IMR-90 (cell line): ENCODE measurements around the gene TMC1. TPM values are rescaled to one million over a fixed set of nuclear protein-coding genes. Genes with fewer than 3 reads are reported as not detected.

Experiments used
- ATAC-seq: fragments of 200-7000 bp; cut with Tn5 transposase; 2 replicates; pipeline ENCODE4 v1.9.1; 2020; ENCODE audit warnings: low read depth, mild to moderate bottlenecking, moderate library complexity
- BruUV-seq: library from RNA; stranded (reverse); fragments of 400-500 nt; replicated peaks from 2 replicates; lab custom pipeline; 2021; lab: Mats Ljungman, UMichigan
- CTCF ChIA-PET: fragments of 300-600 bp; formaldehyde crosslinking; extraction: SDS; loops from one replicate; lab custom pipeline; 2021; ENCODE audit warnings: antibody characterized with exemption; lab: Yijun Ruan, JAX
- POLR2A ChIA-PET: fragments of 300-600 bp; sonication (Branson Sonifier 250); formaldehyde crosslinking; loops from one replicate; lab custom pipeline; 2022; ENCODE audit warnings: antibody characterized with exemption; ENCODE audit not compliant: unreplicated experiment; lab: Charles Lee
- DNase-seq: peaks from one replicate; pipeline ENCODE4 v3.0.0; 2013
- H2AFZ ChIP-seq: replicated peaks from 2 replicates; pipeline ENCODE3; 2013; ENCODE audit warnings: low read length, mild to moderate bottlenecking; ENCODE audit not compliant: poor library complexity
- H2AK5ac ChIP-seq: 2 replicates; pipeline ENCODE4 v1.6.1; 2013; ENCODE audit warnings: low read depth, low read length, inconsistent platforms
- H2AK9ac ChIP-seq: replicated peaks from 2 replicates; pipeline ENCODE3; 2013; ENCODE audit warnings: mild to moderate bottlenecking, low read depth, low read length, moderate library complexity; ENCODE audit not compliant: poor library complexity
- H2BK120ac ChIP-seq: 2 replicates; pipeline ENCODE4 v1.6.1; 2013; ENCODE audit warnings: low read depth, low read length, inconsistent platforms
- H2BK15ac ChIP-seq: 3 replicates; pipeline ENCODE4 v1.6.1; 2013; ENCODE audit warnings: low read depth, low read length, inconsistent platforms
- H2BK20ac ChIP-seq: 2 replicates; pipeline ENCODE4 v1.6.1; 2013; ENCODE audit warnings: low read depth, mild to moderate bottlenecking, inconsistent platforms, low read length, moderate library complexity
- H2BK5ac ChIP-seq: 2 replicates; pipeline ENCODE4 v1.6.1; 2013; ENCODE audit warnings: mild to moderate bottlenecking, low read depth, low read length, inconsistent platforms; ENCODE audit not compliant: poor library complexity, severe bottlenecking
- H3K14ac ChIP-seq: replicated peaks from 2 replicates; pipeline ENCODE4 v1.6.1; 2013; ENCODE audit warnings: low read depth, low read length, inconsistent platforms
- H3K18ac ChIP-seq: 2 replicates; pipeline ENCODE4 v1.6.1; 2013; ENCODE audit warnings: low read depth, low read length, control low read depth
- H3K23ac ChIP-seq: 2 replicates; pipeline ENCODE4 v1.6.1; 2013; ENCODE audit warnings: low read depth, low read length, inconsistent platforms
- H3K27ac ChIP-seq: 2 replicates; pipeline ENCODE4 v1.5.1; 2013; ENCODE audit warnings: mild to moderate bottlenecking, control low read depth, low read length; ENCODE audit not compliant: insufficient read depth
- H3K27me3 ChIP-seq: 2 replicates; pipeline ENCODE4 v1.6.1; 2013; ENCODE audit warnings: low read length; ENCODE audit not compliant: control insufficient read depth, insufficient read depth
- H3K36me3 ChIP-seq: 2 replicates; pipeline ENCODE4 v1.6.1; 2013; ENCODE audit warnings: low read length, mixed read lengths; ENCODE audit not compliant: control insufficient read depth, insufficient read depth
- H3K4ac ChIP-seq: 2 replicates; pipeline ENCODE4 v1.6.1; 2013; ENCODE audit warnings: low read depth, low read length, inconsistent platforms
- H3K4me1 ChIP-seq: 2 replicates; pipeline ENCODE4 v1.6.1; 2013; ENCODE audit warnings: low read length, mixed read lengths; ENCODE audit not compliant: control insufficient read depth, insufficient read depth
- H3K4me2 ChIP-seq: 2 replicates; pipeline ENCODE4 v1.6.1; 2013; ENCODE audit warnings: low read depth, mild to moderate bottlenecking, control low read depth, low read length, moderate library complexity
- H3K4me3 ChIP-seq: 2 replicates; pipeline ENCODE4 v1.5.1; 2013; ENCODE audit warnings: low read depth, mild to moderate bottlenecking, control low read depth, low read length, moderate library complexity; ENCODE audit not compliant: insufficient read depth
- H3K56ac ChIP-seq: 2 replicates; pipeline ENCODE4 v1.6.1; 2013; ENCODE audit warnings: low read length, inconsistent platforms; ENCODE audit not compliant: insufficient read depth; ENCODE audit errors: extremely low read depth
- H3K79me1 ChIP-seq, 2 experiments: 2 replicates each; pipeline ENCODE4 v1.6.1; 2013; ENCODE audit warnings: low read length in 2 of 2, inconsistent platforms in 1 of 2, low read depth in 1 of 2
- H3K9ac ChIP-seq: 2 replicates; pipeline ENCODE4 v1.6.1; 2013; ENCODE audit warnings: low read depth, low read length, control low read depth
- H3K9me1 ChIP-seq: 2 replicates; pipeline ENCODE4 v1.6.1; 2013; ENCODE audit warnings: low read length, inconsistent platforms; ENCODE audit not compliant: insufficient read depth
- H3K9me3 ChIP-seq: 2 replicates; pipeline ENCODE4 v1.6.1; 2013; ENCODE audit warnings: low read length; ENCODE audit not compliant: control insufficient read depth, insufficient read depth
- H4K20me1 ChIP-seq: 2 replicates; pipeline ENCODE4 v1.6.1; 2013; ENCODE audit warnings: low read length, inconsistent platforms; ENCODE audit not compliant: insufficient read depth
- H4K5ac ChIP-seq: 2 replicates; pipeline ENCODE4 v1.6.1; 2013; ENCODE audit warnings: mild to moderate bottlenecking, low read depth, low read length, control low read depth
- H4K8ac ChIP-seq, 2 experiments: 2 replicates each; pipeline ENCODE4 v1.6.1; 2013; ENCODE audit warnings: low read depth in 2 of 2, low read length in 2 of 2, control low read depth in 1 of 2, inconsistent platforms in 1 of 2
- H4K91ac ChIP-seq: 2 replicates; pipeline ENCODE4 v1.6.1; 2013; ENCODE audit warnings: low read depth, low read length, inconsistent platforms; ENCODE audit not compliant: insufficient read depth
- CEBPB ChIP-seq: IDR thresholded peaks from 2 replicates; pipeline ENCODE4 v1.6.1; 2012; ENCODE audit warnings: low read depth, low read length, improper control_type of control experiment
- CHD1 ChIP-seq: IDR thresholded peaks from 2 replicates; pipeline ENCODE4 v1.6.1; 2012; ENCODE audit warnings: low read depth, low read length, improper control_type of control experiment
- WGBS, 2 experiments: methylation state at CpG; one replicate each; pipeline versions ENCODE4 v1.1.5 to v1.1.7; 2013; ENCODE audit warnings: missing lambda C conversion rate in 2 of 2; ENCODE audit not compliant: insufficient read length in 1 of 2; ENCODE audit errors: extremely low coverage in 2 of 2; 5-methylcytosine and 5-hydroxymethylcytosine counted together
- dilution Hi-C: fragments of 300-500 bp; cut with HindIII; formaldehyde crosslinking; loops from one replicate; pipeline ENCODE4 v1.14.3; 2018; ENCODE audit warnings: low sequenced_read_pairs; ENCODE audit not compliant: unreplicated experiment
- in situ Hi-C: fragments of 300-500 bp; cut with MboI; formaldehyde crosslinking; loops from 3 replicates; pipeline ENCODE4 v1.14.3; 2019; ENCODE audit warnings: low sequenced_read_pairs, inconsistent platforms, mixed read lengths
- intact Hi-C: fragments of 100-400 bp; cut with micrococcal nuclease; formaldehyde crosslinking; loops from 2 replicates; pipeline ENCODE4 v1.10.0; 2022
- polyA plus RNA-seq, 3 experiments: library from polyadenylated mRNA; depleted of rRNA; stranded (reverse); fragments of >200 nt; gene quantifications; 2 replicates each; pipeline ENCODE4 v1.2.3, GENCODE V29; 2012; ENCODE audit warnings: low replicate concordance in 1 of 3
- total RNA-seq: library from RNA; depleted of rRNA; stranded (reverse); fragments of >200 nt; gene quantifications from 2 replicates; pipeline ENCODE4 v1.2.3, GENCODE V29; 2012

The TMC1 gene
- total and polyA plus RNA-seq, 2 of the 4 experiments (the other 2 are of a cell fraction) = not detected

- 40% methylated on average over 1 of the region's 2 CpGs; no CpG with 5 or more reads in 1 of the 2 experiments for WGBS, 2 experiments
Observed at GRCh38 chr9:72685911-72686310, 164.5 kb downstream of the TMC1 start.

More at GRCh38 chr9:72685911-72686310, 164.5 kb downstream of the TMC1 start:
- Histone ChIP-seq H3K27ac (no peak overlapping the region), H3K18ac (no peak overlapping the region), H3K9me3 (no peaks in the 10 kb centered on the region), H2AK9ac (no peak overlapping the region), H3K9ac (no peak overlapping the region), H3K4me2 (no peak overlapping the region), H2BK15ac (no peak overlapping the region), H3K4me1 (no peaks in the 10 kb centered on the region), H4K20me1 (no peaks in the 10 kb centered on the region), H2BK5ac (no peak overlapping the region), H2AFZ (no peak overlapping the region), H3K23ac (no peak overlapping the region), H3K79me1 (no peaks in the 10 kb centered on the region), H3K27me3 (peaks cover 3% of the 10 kb centered on the region; the same call in 1 of the 2 replicates), H3K36me3 (no peaks in the 10 kb centered on the region), H4K91ac (no peak overlapping the region), H2BK120ac (no peak overlapping the region), H3K14ac (no peak overlapping the region), H3K9me1 (no peaks in the 10 kb centered on the region), H2AK5ac (no peak overlapping the region), H3K4ac (no peak overlapping the region), H2BK20ac (no peak overlapping the region), H4K5ac (no peak overlapping the region), H4K8ac (no peak overlapping the region), H3K4me3 (no peak overlapping the region), H3K56ac (no peak overlapping the region)
- ATAC-seq = no peak
- ChIA-PET CTCF (interaction anchor here (0.7 kb wide), 1 partner anchor 11 kb away, joined by 4 read pairs; no protein-coding TSS in a partner anchor), POLR2A (no interaction called here)
- BruUV-seq = no TSS peak
- intact Hi-C loops (no loop called here), dilution Hi-C loops (no loop called here), in situ Hi-C loops (no loop called here)
- TF ChIP-seq CHD1 (no peak), CEBPB (no peak)
- DNase-seq = no peak
